SK-N-MC (cell line): ENCODE results near the gene NPIPB4.
"Not testable (repeated sequence)": the region's sequence is repeated elsewhere in the genome, so short reads cannot be mapped to it uniquely, and the experiment has no call there.

Experiments
- EZH2 ChIP-seq: fragments of 200-600 bp; sonication (generic); IDR thresholded peaks from one replicate; pipeline ENCODE4 v1.6.1; 2017; ENCODE audit warnings: antibody characterized with exemption
- FOXP2 ChIP-seq: optimal IDR thresholded peaks from 2 replicates; pipeline ENCODE3; 2011; ENCODE audit warnings: mild to moderate bottlenecking, moderate library complexity; ENCODE audit not compliant: insufficient read depth; ENCODE audit errors: extremely low read length, control extremely low read depth
- POLR2AphosphoS5 ChIP-seq: IDR thresholded peaks from 2 replicates; pipeline ENCODE4 v1.6.1; 2012; ENCODE audit warnings: mild to moderate bottlenecking, low read depth, low read length, borderline replicate concordance

DNA sequence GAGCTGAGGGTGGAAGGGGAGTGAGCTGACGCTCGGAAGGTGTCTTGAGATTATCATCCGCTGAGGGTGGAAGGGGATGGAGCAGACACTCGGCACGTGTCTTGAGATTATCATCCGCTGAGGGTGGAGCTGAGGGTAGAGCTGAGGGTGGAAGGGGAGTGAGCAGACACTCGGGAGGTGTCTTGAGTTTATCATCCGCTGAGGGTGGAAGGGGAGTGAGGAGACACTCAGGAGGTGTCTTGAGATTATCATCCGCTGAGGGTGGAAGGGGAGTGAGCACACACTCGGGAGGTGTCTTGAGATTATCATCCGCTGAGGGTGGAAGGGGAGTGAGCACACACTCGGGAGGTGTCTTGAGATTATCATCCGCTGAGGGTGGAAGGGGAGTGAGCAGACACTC is 20.4 kb downstream of the NPIPB4 start:
- TF ChIP-seq POLR2AphosphoS5, EZH2, FOXP2: not testable (repeated sequence)
